Keratinocyte (primary cell): ENCODE results near the gene DLG1.

Experiments
- CTCF ChIP-seq, 3 experiments: IDR thresholded peaks in 1 of 3; conservative IDR thresholded peaks in 1 of 3; optimal IDR thresholded peaks in 1 of 3; 2 replicates in 2 of 3; 3 replicates in 1 of 3; pipeline versions ENCODE3 to v1.5.1; 2011; ENCODE audit warnings: low read length in 3 of 3, mild to moderate bottlenecking in 3 of 3, moderate library complexity in 2 of 3, control low read depth in 1 of 3, inconsistent platforms in 1 of 3; ENCODE audit not compliant: insufficient read depth in 2 of 3; ENCODE audit errors: extremely low read depth in 1 of 3
- EZH2 ChIP-seq: IDR thresholded peaks from one replicate; pipeline ENCODE4 v1.6.1; 2012; ENCODE audit warnings: inconsistent platforms, mild to moderate bottlenecking, low read length, moderate library complexity

GRCh38 chr3:197296545-197296944, 1.9 kb downstream of the DLG1 start:
- TF ChIP-seq EZH2 (no peak), CTCF (optimal IDR thresholded peaks at IDR 0.05 in 1 of 3, IDR thresholded peaks at IDR 0.05 in 1 of 3, conservative IDR thresholded peaks at IDR 0.05 in 1 of 3; ENCODE audit: extremely low read depth in 1 of 3, insufficient read depth in 2 of 3, low read length in 3 of 3) (no peak)
